Kidney capillary endothelial cell (primary cell): ENCODE measurements around the gene CTXN1.
"Not testable (repeated sequence)": the region's sequence is repeated elsewhere in the genome, so short reads cannot be mapped to it uniquely, and the experiment has no call there.

ENCODE experiments used
- DNase-seq: peaks from one replicate; pipeline ENCODE4 v3.0.0-alpha.2; 2018; ENCODE audit warnings: low spot score

Gene CTXN1

DNA sequence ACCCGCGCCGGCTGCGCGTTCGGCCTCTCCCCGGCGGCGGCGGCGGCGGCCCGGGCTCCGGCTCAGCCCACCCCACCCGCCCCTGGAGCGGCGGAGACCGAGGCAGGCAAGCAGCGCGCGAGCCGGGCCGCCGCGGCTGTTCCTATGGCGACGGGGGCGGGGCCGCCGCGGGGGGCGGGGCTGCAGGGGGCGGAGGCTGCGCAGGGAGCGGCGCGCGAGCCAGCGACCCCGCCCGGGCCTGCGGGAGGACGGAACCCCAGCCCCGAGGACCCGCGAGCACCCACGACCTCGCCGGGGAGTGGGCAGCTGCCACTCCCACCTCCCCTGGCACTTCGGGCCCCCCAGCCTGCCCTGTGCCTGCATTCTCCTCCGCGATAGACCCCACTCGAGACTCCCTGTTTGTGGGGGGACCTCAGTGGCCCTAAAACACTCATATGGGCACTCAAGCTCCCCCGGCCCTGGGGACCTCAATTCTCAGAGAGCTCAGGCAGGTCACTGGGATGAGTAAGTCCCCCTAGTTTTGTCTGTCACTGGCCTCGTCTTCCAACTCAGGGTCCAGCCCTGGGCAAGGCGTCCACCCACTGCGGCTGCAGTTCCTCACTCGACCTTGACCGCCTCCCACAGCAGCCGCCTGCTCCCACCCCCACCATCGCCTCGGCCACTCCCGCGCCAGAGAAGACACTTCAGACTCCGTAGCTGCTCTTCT is at the start of gene CTXN1:
Gene CTXN1 (minus strand): TSS at position 115 of the 706 bp plus-strand sequence. CDS start 597 bp downstream, outside the sequence.
- no peak for DNase-seq

- no peak for DNase-seq
Measured at GRCh38 chr19:7975037-7975436, 49.1 kb upstream of the CTXN1 start.

- DNase-seq: no peak
Measured at GRCh38 chr19:7973883-7974282, 47.9 kb upstream of the CTXN1 start.

DNA sequence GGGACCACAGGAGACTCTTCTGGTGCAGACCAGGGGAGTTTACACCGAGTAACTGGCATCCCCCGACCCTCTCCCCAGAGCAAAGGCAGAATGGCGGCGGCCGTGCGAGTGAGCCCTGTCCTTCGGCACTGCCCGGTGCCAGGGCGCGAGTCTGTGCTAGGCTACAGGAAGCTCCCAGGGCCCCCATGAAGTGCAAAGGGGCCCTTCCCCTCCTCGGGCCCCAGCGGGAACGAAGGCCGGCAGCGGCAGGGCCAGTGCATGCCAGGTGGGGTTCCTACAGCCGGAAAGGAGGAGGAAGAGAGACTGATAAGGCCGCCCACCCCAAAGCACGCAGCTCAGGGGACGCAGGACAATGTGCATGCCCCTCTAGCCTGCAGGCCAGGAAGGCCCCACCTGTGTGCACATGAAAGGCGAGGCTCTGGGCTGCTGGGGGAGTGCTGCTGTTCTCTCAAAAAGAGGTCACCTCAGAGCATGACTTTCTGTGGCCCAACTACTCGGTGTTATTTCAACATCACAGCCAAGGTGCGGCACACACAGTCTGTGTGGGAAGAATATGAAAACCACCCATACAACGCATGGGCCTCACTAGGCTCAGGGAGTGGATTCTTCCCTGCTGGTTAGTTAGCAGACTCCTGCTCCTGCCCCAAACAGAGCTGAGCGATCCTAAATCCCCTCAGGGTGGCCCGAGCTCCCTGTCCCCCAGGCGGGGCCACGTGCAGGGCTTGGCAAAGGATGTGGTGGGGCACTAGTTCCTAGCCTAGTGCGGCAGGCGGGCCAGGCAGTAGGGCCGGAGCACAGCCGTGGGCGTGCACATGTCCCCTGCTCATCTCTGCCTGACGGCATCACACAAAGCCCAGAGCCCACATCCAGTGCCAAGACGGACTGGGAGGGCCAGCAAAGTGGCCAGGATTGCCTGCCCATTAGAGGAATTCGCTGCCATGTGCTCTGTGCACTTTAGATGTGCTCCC is 45.9 kb upstream of the CTXN1 start:
- no peak for DNase-seq

- DNase-seq: peak; percentile 21
Measured at GRCh38 chr19:7970716-7971448, 44.9 kb upstream of the CTXN1 start.

GRCh38 chr19:7969555-7969939 is 43.6 kb upstream of the CTXN1 start:
- DNase-seq: no peak

GRCh38 chr19:7968796-7969554 is 43.0 kb upstream of the CTXN1 start:
- DNase-seq: no peak

- no peak for DNase-seq
Measured at GRCh38 chr19:7968008-7968795, 42.3 kb upstream of the CTXN1 start.

GRCh38 chr19:7965921-7966665 is 40.2 kb upstream of the CTXN1 start:
- no peak for DNase-seq

- DNase-seq: no peak
Measured at GRCh38 chr19:7965259-7965841, 39.4 kb upstream of the CTXN1 start.

GRCh38 chr19:7963566-7963965 is 37.6 kb upstream of the CTXN1 start:
- no peak for DNase-seq

GRCh38 chr19:7962644-7963268 is 36.8 kb upstream of the CTXN1 start:
- no peak for DNase-seq

- DNase-seq: no peak
Measured at GRCh38 chr19:7961920-7962626, 36.1 kb upstream of the CTXN1 start.

- DNase-seq: not testable (repeated sequence)
Measured at GRCh38 chr19:7961082-7961481, 35.1 kb upstream of the CTXN1 start.

- no peak for DNase-seq
Measured at GRCh38 chr19:7959211-7959610, 33.3 kb upstream of the CTXN1 start.

- DNase-seq: no peak
Measured at GRCh38 chr19:7955696-7956095, 29.8 kb upstream of the CTXN1 start.

- DNase-seq: no peak
Measured at GRCh38 chr19:7953576-7953975, 27.6 kb upstream of the CTXN1 start.

DNA sequence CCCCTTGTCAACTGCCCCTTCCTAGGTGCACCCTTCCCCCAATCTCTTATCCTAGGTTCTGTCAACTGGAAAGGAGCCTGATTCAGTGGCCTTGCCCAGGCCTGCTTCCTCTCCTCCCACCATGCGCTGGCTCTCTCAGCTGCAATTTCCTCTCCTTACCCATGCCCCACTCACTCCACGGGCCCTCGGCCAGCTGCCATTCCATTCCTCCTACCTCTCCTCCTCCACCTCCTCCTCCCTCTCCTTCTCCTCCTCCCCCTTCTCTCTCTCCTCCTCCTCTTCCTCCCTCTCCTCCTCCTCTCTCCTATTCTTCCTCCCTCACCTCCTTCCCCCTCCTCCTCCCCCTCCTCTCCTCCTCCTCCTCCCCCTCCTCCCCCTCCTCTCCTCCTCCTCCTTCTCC is 27.1 kb upstream of the CTXN1 start:
- DNase-seq: peak; percentile 14

- no peak for DNase-seq
Measured at GRCh38 chr19:7947939-7948338, 22.0 kb upstream of the CTXN1 start.
